Non-pigmented ciliary epithelial cell (primary cell): Measurements from ENCODE around the gene SLC1A5.
"Not testable (repeated sequence)": the region's sequence is repeated elsewhere in the genome, so short reads cannot be mapped to it uniquely, and the experiment has no call there.

Experiments used
- DNase-seq: peaks from one replicate; pipeline ENCODE4 v3.0.0-alpha.2; 2010; ENCODE audit warnings: low read depth

The SLC1A5 gene

DNA sequence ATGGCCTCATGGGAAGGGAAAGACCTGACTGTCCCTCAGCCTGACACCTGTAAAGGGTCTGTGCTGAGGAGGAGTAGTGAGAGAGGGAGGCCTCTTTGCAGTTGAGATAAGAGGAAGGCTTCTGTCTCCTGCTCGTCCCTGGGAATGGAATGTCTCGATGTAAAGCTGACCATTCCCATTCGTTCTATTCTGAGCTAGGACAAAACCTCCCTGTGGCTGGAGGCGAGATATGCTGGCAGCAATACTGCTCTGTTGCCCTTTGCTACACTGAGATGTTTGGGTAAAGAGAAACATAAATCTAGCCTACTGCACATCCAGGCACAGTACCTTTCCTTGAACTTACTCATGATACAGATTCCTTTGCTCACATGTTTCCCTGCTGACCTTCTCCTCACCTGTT, 19.6 kb downstream of the SLC1A5 start:
- DNase-seq, result not testable (repeated sequence)

DNA sequence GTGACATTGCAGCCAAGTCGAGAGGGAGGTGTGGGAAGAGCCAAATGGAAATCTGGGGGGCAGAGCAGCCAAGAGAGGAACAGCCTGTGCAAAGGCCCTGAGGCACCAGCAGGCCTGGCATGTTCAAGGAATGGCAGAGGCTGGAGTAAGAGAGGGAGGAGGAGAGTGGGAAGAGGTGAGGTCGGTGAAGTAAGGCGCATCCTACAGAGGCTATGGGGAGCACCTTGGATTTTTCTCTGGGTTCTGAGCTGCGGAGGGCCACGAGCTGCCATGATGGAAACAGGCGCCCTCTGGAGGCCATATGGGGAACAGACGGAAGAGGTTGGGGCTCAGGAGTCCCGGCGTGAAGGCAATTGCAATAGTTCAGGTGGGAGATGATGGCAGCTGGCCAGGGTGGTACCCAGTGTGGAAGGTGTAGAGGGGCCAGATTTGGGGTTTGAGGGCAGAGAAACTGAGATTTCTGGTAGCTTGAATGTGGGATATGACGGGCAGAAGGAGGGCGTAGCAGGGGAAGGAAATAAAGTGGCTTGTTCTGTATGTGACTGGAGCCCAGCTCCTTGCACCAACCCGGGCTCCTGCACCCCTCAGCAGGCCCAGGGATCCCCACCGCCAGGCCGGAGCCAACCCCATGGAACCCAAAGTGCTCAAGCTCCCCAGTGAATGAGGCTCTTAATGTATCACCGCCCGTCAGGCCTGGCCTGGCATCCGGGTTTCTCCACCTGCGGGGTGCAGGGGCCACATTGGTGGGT, 21.7 kb downstream of the SLC1A5 start:
- no peak for DNase-seq

DNA sequence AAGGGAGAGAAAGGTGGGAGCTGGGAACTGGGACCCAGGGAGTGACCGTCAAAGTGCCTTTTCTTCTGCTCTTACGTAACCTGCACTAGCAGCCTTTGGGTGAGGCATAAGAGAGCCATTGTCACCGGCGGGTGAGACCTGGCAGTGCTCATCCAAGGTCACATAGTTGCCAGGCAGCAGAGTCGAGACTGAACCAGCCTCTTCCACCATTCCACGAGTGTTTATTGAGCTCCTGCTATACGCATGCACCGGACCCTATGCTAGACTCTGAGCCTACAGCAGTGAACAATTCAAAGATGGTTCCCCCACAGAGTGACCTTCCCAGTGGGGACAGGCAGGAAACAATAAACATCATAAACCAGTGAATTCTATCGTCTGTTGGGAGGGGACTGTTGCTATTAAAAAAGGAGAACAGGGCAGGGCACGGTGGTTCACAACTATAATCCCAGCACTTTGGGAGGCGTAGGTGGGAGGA, 23.5 kb downstream of the SLC1A5 start:
- no peak for DNase-seq

DNA sequence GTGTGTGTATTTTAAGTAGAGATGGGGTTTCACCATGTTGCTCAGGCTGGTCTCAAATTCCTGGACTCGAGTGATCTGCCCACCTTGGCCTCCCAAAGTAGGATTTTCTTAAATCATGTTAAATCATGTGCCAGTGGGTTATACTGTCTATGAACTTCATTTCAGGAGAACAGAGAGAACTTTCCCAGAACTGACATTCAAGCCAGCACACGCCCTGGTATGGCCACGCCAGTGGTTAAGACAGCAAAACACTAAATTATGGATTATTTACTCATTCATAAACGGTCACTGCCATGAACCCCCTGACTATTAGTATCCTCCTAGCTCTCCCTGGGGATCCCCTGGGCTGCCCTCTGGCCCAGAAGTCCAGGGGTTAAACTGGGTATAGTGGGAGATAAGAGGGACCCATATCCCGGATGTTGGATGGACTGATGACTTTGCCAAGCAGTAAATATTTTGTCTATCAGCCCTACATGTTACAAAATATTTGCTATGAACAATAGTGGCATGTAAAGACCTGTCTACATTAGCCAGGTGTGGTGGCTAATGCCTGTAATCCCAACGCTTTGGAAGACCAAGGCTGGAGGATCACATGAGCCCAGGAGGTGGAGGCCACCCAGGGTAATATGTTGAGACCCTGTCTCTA, 26.0 kb downstream of the SLC1A5 start:
- DNase-seq, result no peak

DNA sequence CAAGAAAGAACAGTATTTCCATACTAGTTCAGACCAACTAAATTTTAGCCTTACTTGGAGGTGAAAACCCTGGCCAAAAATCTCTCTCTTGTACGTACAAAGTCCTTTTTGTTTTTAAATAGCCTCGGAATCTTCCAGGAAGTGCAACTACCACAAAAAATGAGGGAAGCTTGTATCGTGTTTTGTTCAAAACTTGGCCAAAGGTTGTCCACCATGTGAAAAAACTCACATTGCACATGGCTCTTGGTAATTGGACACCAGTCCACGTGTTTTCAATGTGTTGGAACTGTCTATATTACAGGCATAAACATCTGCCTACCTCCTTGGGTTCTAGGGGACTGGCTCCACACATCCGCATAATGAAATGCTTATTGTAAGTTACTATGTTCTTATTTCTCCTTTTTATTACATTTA, 27.0 kb downstream of the SLC1A5 start:
- DNase-seq, result no peak

DNA sequence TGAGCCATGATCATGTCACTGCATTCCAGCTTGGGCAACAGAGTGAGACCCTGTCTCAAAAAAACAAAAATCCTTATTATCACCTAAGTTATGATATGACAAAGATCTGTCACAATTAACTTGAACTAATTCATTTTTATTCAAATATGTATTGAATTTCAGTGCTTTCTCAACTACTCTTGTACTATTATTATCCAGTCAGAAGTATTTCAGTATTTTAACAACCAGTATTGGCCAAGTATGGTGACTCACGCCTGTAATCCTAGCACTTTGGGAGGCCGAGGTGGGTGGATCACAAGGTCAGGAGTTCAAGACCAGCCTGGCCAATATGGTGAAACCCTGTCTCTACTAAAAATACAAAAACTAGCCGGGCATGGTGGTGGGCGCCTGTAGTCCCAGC, 27.5 kb downstream of the SLC1A5 start:
- DNase-seq, result not testable (repeated sequence)

DNA sequence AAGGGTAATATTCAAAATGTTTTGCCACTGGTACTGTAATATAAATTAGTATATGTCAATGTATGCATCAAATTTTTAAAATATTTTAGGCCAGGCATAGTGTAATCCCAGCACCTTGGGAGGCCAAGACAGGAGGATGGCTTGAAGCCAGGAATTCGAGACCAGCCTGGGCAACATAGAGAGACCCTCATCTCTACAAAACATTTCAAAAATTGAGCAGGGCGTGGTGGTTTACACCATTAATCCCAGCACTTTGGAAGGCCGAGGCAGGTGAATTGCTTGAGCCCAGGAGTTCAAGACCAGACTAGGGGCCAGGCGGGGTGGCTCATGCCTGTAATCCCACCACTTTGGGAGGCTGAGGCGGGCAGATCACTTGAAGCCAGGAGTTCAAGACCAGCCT, 28.0 kb downstream of the SLC1A5 start:
- DNase-seq, result no peak

DNA sequence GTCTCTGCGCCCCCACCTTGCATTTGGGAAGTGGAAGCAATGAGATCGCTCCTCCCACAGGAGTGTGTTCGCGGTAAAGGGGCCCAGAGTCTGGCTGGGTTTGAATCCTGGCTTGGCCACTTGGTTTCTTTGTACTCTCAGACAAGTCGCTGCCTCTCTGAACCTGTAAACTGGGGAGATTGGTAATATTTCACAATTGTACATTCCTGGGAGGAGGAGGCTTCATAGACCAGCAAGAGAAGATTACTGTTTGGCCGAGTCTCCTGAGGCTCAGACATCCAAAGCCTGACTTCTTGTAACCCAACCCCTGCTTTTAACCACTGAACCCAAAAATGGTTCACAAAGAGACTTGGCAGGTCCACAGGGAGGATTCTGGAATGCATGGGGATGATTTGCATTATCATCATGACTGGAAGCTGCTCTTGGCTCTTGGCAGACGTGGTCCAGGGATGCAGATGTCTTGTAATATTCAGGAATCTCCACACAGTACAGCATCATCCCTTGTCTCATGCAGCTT, 28.5 kb downstream of the SLC1A5 start:
- DNase-seq, result no peak

DNA sequence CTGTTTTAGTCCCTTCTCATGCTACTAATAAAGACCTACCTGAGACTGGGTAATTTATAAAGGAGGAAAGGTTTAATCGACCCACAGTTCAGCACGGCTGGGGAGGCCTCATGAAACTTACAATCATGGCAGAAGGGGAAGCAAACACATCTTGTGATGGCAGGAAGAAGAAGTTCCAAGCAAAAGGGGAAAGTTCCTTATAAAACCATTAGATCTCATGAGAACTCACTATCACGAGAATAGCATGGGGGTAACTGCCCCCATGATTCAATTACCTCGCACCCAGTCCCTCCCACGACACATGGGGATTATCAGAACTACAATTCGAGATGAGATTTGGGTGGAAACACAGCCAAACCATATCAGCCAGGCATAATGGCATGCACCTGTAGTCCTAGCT, 29.2 kb downstream of the SLC1A5 start:
- DNase-seq, result no peak

DNA sequence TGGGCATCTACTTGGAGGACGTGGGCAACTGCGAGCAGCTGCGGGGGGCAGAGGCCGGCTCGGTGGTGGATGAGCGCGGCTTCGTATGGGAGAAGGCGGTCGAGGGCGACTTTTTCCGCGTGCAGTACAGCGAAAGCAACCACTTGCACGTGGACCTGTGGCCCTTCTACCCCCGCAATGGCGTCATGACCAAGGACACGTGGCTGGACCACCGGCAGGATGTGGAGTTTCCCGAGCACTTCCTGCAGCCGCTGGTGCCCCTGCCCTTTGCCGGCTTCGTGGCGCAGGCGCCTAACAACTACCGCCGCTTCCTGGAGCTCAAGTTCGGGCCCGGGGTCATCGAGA, 31.9 kb downstream of the SLC1A5 start:
- DNase-seq, result no peak

DNA sequence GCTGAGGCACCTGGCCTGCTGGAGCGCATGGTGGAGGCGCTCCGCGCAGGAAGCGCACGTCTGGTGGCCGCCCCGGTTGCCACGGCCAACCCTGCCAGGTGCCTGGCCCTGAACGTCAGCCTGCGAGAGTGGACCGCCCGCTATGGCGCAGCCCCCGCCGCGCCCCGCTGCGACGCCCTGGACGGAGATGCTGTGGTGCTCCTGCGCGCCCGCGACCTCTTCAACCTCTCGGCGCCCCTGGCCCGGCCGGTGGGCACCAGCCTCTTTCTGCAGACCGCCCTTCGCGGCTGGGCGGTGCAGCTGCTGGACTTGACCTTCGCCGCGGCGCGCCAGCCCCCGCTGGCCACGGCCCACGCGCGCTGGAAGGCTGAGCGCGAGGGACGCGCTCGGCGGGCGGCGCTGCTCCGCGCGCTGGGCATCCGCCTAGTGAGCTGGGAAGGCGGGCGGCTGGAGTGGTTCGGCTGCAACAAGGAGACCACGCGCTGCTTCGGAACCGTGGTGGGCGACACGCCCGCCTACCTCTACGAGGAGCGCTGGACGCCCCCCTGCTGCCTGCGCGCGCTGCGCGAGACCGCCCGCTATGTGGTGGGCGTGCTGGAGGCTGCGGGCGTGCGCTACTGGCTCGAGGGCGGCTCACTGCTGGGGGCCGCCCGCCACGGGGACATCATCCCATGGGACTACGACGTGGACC, 32.4 kb downstream of the SLC1A5 start:
- DNase-seq, result no peak

DNA sequence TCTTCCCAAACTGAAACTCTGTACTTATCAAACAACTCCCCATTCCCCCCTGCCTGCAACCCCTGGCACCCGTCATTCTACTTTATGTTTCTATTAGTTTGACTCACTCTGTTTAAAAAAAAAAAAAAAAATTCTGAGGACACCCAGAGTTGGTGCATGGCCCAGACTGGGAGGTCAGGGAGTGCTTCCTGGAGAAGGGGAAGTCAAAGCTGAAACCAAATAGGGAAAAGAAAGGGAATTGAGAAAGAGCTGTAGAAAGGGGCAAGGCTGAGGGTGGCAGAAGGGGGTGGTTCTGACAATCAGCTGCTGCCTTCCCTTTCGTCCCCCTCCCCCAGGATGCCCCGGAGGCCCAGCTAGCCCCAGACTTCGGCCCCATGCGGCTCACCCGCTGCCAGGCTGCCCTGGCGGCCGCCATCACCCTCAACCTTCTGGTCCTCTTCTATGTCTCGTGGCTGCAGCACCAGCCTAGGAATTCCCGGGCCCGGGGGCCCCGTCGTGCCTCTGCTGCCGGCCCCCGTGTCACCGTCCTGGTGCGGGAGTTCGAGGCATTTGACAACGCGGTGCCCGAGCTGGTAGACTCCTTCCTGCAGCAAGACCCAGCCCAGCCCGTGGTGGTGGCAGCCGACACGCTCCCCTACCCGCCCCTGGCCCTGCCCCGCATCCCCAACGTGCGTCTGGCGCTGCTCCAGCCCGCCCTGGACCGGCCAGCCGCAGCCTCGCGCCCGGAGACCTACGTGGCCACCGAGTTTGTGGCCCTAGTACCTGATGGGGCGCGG, 33.1 kb downstream of the SLC1A5 start:
- no peak for DNase-seq

DNA sequence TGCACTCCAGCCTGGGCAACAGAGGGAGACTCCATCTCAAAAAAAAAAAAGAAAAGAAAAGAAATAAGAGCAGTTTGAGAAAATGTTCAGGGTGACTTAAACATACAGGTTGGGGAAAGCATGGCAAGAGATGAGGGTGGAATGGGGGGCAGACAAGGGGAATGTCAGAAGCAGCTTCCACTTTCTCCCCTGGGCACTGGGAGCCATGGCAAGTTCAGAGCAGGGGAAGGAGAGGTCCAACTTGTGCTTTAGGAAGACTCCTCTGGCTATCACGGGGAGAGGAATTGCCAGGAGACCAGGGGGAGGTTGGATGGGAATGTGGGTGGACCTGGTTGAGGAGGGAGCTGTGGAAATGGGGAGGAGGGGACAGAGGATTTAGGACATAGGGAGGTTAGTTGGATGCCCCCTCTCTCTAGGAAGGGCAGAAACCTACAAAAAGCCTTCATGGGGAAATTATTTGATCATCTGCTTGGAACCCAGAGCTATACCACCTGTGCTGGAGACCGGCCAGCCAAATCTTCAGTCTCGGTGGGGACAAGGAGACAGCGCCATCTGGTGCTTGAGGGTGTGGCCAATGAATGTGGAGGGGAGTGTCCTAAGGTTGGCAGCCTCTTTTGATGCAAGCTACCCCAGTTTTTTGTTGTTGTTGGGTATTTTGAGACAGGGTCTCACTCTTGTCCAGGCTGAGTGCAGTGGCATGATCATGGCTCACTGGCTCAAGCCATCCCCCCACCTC, 34.8 kb downstream of the SLC1A5 start:
- no peak for DNase-seq

DNA sequence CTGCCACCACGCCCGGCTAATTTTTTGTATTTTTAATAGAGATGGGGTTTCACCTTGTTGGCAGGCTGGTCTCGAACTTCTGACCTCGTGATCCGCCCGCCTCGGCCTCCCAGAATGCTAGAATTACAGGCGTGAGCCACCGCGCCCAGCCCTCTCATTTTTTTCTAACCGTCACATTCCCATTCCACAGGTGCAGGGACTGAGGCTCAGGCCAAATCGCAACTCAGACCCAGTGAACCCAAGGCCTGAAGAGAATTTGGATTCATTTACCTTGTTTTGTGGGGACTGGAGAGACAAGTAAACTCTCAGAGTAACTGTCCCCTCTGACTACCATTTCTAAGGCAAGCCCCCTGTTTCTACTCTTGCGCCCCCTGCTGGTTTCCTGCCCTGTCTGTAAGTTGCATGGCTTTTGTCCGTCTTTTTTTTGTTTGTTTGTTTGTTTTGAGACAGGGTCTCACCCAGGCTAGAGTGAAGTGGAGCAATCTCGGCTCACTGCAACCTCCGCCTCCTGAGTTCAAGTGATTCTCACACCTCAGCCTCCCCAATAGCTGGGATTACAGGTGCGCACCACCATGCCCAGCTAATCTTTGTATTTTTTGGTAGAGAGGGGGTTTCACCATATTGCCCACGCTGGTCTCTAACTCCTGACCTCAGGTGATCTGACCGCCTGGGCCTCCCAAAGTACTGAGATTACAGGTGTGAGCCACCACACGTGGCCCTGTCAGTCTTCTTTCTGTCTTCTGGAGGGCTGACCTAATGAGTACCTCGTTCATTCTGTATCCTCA, 39.9 kb downstream of the SLC1A5 start:
- DNase-seq, result no peak

DNA sequence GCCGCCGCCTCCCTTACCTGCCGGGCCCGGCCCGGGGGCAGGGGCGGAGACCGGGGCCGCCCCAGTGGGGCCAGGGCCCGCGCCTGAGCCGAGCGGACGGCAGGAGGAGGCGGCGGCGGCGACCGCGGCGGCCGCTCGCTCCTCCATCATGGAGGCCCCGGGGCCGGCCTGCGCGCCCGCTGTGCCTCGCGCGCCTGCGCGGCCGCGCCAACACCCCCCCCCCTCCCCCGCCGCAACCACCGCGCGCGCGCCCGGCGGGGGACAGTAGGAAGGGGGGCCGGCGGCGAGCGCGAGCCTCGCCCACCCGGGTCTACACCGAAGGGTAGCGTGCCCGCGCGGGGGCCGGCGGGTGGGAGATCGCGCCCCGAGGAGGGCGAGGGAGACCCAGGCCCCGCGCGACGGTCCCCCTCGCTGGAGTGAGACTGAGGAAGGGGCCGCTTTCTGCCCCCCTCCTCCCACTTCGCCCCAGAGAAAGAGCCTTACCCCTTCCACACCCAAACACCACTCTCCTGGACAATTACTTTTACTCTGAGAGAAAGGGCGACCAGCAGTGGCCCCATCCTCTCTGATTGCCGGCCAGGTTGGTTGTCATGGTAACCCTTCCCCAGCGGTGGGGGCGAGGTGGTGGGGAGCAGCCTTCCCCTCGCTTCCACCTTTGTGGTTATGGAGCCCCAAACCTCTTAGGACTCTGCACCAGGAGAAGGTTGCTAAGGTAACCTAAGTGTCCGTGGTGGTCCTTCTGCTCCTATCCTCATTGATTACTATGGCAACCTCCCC, 41.9 kb downstream of the SLC1A5 start, which contains the start of gene STRN4:
TSS of gene STRN4 (minus strand) at position 170 of the 777 bp plus-strand sequence. CDS start at position 150, 20 bp downstream.
- no peak for DNase-seq

DNA sequence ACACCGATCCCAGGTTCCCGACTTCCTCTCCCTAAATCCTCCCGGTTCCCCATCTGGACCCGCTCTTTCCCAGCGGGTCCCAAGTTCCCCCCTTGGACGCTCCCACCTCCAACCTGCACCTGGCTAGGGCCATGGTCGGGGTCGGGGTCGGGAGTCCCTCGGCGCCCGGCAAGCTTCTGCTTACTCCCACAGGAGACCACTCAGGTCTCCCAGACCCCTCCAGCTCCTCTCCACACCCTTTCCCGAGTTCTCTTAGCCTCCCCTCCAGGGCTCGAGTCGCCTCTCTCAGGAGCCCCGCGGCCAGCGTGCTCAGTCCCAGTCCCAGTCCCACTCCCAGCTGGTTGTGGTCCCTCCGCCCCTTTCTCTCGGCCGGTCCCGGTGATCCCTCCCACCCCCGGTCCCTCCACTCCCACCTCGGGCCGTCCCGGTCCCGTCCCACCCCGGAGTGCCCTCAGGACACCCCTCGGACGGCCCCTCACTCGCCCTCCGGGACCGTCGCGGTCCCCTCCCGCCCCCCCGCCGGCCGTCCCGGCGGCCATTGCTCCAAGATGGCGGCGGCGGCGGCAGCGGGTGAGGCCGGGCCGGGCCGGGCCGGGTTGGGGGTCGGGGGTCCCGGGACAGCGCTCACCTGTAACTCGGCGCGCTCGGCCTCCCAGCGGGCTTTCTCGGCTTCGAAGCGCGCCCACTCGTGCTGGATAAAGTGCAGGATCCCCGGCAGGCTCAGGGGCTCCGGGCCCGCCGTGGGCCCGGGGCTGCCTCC, 42.7 kb downstream of the SLC1A5 start, which contains the start of gene FKRP:
TSS of gene FKRP (plus strand) at position 537 of the 760 bp plus-strand sequence. CDS start 9,394 bp downstream, outside the sequence.
- DNase-seq, result no peak

DNA sequence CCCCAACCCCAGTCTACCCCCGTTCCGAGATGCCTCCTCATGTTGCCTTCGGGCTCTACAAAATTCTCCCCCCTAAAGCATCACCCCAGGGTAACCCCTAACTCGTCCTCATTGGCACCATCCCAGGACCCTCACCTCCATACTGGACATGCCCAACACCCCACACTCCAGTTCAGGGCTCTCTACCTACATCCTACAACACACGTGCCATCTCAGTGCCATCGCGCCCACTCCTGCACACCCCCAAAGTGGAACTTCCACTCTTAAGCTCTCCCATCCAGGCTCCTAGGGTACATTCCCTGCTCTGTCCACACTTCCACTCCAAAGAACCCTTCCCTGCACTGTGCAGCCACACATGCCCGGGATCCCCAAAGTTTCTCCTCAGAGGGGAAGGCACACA, 43.4 kb downstream of the SLC1A5 start:
- DNase-seq, result no peak

DNA sequence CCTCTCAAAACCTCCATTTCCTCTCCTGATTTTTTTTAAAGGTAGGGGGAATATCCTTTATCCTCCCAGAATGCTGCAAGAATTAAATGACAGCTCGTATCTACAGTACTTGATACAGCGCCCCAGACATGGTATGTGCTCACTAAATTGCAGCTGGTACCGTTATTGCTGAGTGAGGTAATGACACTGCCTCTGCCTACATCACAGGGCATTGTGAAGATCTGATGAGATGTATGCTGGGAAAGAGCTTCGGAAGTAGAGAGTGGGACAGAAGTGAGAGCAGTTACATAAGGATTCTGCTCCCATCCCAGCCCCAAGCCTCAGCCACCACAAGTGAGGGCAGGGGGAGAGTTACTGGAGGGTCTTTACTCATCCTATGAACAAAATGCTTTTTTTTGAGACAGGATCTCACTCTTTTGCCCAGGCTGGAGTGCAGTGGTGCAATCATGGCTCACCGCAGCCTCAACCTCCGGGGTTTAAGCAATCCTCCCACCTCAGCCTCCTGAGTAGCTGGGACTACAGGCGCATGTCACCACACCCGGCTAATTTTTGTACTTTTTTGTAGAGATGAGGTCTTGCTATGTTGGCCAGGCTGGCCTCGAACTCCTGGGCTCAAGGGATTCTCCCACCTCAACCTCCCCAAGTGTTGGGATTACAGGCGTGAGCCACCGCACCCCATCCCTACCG, 44.2 kb downstream of the SLC1A5 start:
- DNase-seq, result no peak
